Measurements from ENCODE around the gene EBLN1. TPM values are rescaled to one million over a fixed set of nuclear protein-coding genes. Genes with fewer than 3 reads are reported as not detected.

The EBLN1 gene
- total RNA-seq, result not detected

- no peak for DNase-seq
Measured at GRCh38 chr10:22217842-22218241, at the start of gene EBLN1. EBLN1 (minus strand) TSS chr10:22218015; CDS start chr10:22209983, 8,032 bp downstream.

- no peak for DNase-seq
Measured at GRCh38 chr10:22265839-22266537, 48.2 kb upstream of the EBLN1 start.

DNA sequence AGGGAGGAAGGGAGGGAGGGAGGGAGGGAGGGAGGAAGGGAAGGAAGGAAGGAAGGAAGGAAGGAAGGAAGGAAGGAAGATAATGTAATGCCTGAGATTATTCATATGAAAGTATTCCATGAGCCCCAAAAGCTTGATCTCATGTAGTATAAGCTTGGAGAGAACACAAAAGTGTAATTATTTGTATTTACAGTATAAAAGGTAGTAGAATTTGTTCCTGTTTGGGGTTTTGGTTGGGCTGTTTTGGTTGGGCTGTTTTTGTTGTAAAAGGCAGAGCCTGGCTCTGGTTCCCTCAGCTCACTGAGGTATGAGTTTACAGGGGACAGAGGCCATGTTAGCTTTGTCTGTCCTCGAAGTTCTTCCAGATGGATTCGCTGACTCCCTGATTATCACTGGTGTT lies 45.3 kb upstream of the EBLN1 start:
- no peak for DNase-seq

DNA sequence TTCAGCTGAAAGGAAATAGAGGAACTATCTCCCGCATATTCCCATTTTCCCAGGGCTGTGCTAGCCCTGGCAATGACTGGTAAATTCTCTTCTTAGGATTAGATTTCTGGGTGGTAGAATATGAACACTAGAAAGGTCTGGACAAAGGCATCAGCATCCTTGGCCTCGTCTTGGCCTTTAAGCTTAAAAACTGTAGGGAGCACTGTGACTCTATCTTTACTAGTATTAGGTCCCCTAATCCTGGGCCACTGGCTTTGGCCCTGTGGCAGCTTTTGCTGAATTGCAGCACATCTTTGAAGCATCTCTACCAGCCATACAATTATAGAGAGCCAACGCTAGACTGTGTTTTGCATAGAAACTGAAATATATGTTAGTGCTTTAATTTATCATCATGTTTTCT lies 41.5 kb upstream of the EBLN1 start:
- DNase-seq, result no peak

GRCh38 chr10:22258471-22258870 lies 40.7 kb upstream of the EBLN1 start:
- DNase-seq, result peak; percentile 5

- DNase-seq, result no peak
Measured at GRCh38 chr10:22253580-22253882, 35.7 kb upstream of the EBLN1 start.

- peak; percentile 18 for DNase-seq
Measured at GRCh38 chr10:22252801-22253579, 35.2 kb upstream of the EBLN1 start.

DNA sequence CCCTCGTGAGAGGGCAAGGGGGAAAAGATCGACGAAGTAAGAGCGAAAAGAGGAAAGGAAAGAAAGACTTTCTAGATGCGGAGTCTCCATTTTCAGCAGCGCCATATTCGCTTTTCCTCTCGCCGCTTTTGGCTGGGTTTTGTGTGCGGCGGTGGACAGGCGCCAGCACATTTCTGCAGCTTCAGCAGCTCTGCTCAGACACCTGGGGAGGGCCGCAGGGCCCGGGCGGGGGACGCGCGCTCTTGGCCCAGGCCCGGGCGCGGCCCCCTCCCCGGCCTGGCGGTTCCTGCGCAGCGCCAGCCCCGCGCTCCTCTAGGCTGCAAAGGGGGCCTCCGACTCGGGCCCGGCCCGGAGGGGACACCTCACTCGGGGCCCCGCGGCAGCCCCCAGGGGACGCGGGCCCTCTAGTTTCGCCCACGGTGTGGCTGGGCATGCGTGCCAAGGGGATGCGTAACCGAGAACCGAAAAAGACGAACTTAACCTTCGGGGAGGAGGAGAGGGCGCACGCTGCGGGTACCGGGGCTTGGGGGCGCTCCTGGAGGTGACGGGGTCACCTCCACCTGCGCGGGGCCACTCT lies 34.5 kb upstream of the EBLN1 start:
- peak; percentile 58 for DNase-seq

DNA sequence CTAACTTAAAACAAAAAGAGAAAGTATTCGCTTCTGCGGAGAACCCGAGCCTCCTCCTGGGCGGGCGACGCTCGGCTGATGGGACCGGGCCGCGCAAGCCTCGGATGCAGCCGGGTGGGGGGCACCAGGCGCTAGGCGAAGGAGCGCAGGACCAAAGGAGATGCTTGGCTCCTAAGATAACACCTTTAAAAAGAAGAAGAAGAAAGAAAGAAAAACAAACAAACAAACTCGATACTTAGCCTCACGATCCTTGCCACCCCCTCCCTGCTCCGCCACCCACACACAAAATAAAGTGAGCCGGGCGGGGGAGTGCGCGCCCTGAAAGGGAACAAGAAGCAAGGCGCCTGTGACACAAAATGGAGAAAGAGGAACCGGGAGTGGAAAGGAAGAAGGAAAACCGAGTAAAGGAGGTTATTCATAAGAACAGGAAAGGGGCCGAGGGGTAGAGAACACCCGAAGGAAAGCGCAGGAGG lies 34.0 kb upstream of the EBLN1 start:
- peak; percentile 58 for DNase-seq

- DNase-seq, result no peak
Measured at GRCh38 chr10:22250897-22251660, 33.3 kb upstream of the EBLN1 start.

GRCh38 chr10:22247636-22248035 lies 29.8 kb upstream of the EBLN1 start:
- no peak for DNase-seq

DNA sequence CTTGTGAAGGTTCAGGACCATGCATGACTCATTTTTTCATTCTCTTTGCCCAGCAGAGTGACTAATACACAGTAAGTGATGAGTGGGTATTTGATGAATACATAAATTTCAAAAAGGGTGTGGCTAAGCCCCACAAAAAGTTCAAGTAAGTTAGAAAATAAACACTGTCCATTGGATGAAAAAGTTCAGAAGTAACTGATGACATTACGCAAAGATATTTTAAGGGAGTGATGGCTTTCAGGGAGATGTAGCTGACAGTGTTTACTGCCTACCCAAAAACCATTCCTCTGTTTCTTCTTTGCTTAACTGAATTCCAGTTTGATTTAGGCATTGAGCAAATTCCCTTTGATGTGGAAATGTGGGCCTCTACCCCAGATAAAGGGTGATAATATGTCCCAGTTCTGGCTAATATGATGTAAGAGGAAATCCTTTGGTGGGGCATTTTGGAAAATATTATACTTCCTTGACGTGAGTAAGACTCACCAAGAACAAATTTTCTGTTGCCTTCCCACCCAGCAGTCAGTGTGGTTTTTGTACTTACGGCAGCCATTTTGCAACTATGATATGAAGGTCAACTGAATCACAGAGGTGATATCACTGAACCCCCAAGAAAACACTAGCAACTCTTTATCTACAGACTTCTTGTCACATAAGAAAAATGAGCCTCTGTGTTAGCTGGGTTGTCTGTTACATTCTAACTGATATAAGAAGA lies 29.0 kb upstream of the EBLN1 start:
- no peak for DNase-seq

- DNase-seq, result no peak
Measured at GRCh38 chr10:22245567-22245966, 27.8 kb upstream of the EBLN1 start.

GRCh38 chr10:22244855-22245254 lies 27.0 kb upstream of the EBLN1 start:
- DNase-seq, result no peak

- DNase-seq, result no peak
Measured at GRCh38 chr10:22244001-22244400, 26.2 kb upstream of the EBLN1 start.

DNA sequence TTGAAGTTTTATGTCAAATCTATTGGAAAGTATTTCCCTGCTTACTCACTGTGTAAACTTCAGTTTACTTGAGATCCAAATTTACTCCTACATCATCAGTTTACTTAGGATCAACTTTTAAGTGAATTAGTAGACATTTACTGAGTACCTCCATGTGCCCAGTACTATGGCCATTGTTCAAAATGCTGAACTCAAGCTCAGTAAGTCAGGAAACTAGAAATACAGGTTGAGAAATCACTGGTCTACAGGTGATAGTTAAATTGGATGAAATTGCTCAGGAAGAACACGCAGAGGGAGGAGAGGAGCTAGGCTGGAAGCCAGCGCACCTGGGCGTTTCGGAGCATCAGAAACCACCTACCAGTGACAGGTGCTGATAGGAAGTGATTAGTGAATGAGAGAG lies 25.5 kb upstream of the EBLN1 start:
- DNase-seq, result no peak

- no peak for DNase-seq
Measured at GRCh38 chr10:22231260-22231659, 13.4 kb upstream of the EBLN1 start.

GRCh38 chr10:22230158-22230833 lies 12.5 kb upstream of the EBLN1 start:
- no peak for DNase-seq

- no peak for DNase-seq
Measured at GRCh38 chr10:22229802-22230157, 12.0 kb upstream of the EBLN1 start.

DNA sequence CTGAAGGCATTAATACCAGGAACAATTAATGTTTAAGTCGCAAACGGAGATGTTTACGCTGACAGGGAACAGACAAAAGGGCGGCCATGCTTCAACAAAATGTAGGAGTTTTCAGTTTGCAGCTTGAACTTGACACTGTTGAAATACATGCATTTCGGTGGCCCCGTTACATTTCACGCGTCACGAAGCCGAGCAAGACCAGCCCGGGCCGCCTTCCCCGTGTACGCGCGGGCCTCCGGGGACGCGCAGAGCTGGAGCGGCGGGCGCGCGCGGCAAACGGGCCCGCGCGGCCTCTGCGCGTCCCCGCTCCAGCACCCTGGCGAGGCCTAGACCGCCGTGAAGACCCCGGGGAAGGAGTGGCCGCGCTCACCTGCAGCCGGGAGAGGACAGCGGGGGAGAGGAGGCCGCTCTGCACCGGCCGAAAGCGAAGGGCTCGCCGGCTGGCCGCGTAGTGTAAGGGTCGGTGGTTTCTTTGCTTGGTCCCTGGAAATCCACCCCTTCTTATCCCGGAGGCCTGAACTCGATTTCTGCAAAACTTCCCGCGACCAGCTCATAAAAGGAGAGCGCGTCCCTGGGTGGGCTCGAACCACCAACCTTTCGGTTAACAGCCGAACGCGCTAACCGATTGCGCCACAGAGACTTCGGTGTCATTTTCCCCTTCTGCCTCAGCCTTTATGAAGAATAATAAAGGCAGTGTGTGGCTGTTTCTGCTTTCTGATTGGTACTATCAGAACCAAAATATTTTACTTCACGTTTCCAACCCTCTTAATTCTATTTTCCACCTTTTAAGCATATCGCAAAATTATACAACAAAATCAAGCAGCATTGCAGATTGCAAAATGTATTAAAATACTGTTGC lies 11.4 kb upstream of the EBLN1 start:
- DNase-seq, result peak; percentile 76

Data from occipital lobe (tissue), 2 donors.